Measurements from ENCODE around the gene WNT3. TPM values are rescaled to one million over a fixed set of nuclear protein-coding genes. Genes with fewer than 3 reads are reported as not detected.

The WNT3 gene
- total and polyA plus RNA-seq, 2 of the 8 experiments (the other 6 are each of a cell fraction or from before 2014, with no cell fraction given), result 0.56 to 2.0 TPM

- TF ChIP-seq CBX5 (IDR thresholded peaks at IDR 0.05; ENCODE audit: low read depth, low read length) (no peak), MAFK (IDR thresholded peaks at IDR 0.05; ENCODE audit: low read depth, low read length) (no peak), ZNF274 (IDR thresholded peaks at IDR 0.05; ENCODE audit: borderline replicate concordance, extremely low read depth, low read length) (no peak), KDM5A (IDR thresholded peaks at IDR 0.05; ENCODE audit: low read length) (no peak), SP4 (IDR thresholded peaks at IDR 0.05; ENCODE audit: low read length) (no peak), EGR1 (IDR thresholded peaks at IDR 0.05; ENCODE audit: borderline replicate concordance, low read depth, low read length) (no peak), TCF12 (IDR thresholded peaks at IDR 0.05; ENCODE audit: low read depth, low read length) (no peak), EP300 (IDR thresholded peaks at IDR 0.05; ENCODE audit: borderline replicate concordance in 1 of 2, low read depth in 2 of 2, low read length in 2 of 2) (no peak)
Measured at GRCh38 chr17:46812624-46813318, 5.7 kb downstream of the WNT3 start (continued).

All from H1 (cell line).